Neutrophil (primary cell): ENCODE measurements around the gene GNRHR.

ENCODE experiments used
- H3K27ac ChIP-seq: fragments of 200-600 bp; sonication (generic); 2 replicates; pipeline ENCODE4 v1.5.1; 2016; ENCODE audit warnings: mild to moderate bottlenecking, moderate library complexity
- H3K27me3 ChIP-seq: fragments of 200-600 bp; sonication (generic); 2 replicates; pipeline ENCODE4 v1.6.0; 2016; ENCODE audit warnings: mild to moderate bottlenecking
- H3K36me3 ChIP-seq: fragments of 200-600 bp; sonication (generic); 2 replicates; pipeline ENCODE4 v1.5.1; 2017
- H3K4me1 ChIP-seq, 2 experiments: fragments of 200-600 bp in 1 of 2; sonication (generic) in 1 of 2; 1 replicate in 1 of 2; 2 replicates in 1 of 2; pipeline versions ENCODE4 v1.5.1 to v1.6.1; 2013 to 2016; ENCODE audit warnings: low read depth in 1 of 2, low read length in 1 of 2, mild to moderate bottlenecking in 1 of 2, moderate library complexity in 1 of 2; ENCODE audit not compliant: control insufficient read depth in 1 of 2, insufficient read depth in 1 of 2
- H3K4me3 ChIP-seq, 2 experiments: fragments of 200-600 bp in 1 of 2; sonication (generic) in 1 of 2; 1 replicate in 1 of 2; 2 replicates in 1 of 2; pipeline ENCODE4 v1.5.1; 2013 to 2016; ENCODE audit warnings: low read depth in 1 of 2, low read length in 1 of 2, mild to moderate bottlenecking in 1 of 2, moderate library complexity in 1 of 2
- H3K9me3 ChIP-seq: fragments of 200-600 bp; sonication (generic); 2 replicates; pipeline ENCODE4 v1.5.1; 2016
- TF ChIP-seq, protein P1 (sequence below): fragments of 200-600 bp; sonication (generic); IDR thresholded peaks from 2 replicates; pipeline ENCODE4 v1.5.1; 2016; ENCODE audit warnings: antibody characterized with exemption

GNRHR gene

DNA sequence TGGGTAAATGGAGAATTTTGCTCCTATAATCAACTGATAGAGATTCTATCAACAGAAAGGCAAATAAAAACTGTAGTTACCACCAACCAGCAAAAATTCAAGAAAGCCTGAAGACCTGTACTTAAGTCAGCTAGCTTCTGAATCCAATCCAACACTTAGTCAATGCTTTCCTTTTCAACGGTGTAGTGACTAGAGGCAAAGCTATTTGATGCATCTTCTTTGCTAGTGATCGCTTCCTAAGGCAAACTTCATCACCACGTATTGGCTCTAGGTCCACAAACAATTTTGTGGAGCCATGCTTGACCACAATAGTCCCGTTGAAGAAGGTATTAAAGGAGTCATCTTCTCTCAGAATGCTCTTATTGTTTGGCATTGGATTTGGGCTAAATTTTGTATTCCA is 28.2 kb downstream of the GNRHR start:
- H3K4me3 ChIP-seq = no peak overlapping the region
- no peaks in the 10 kb centered on the region for H3K9me3 ChIP-seq
- TF ChIP-seq, protein P1, sequence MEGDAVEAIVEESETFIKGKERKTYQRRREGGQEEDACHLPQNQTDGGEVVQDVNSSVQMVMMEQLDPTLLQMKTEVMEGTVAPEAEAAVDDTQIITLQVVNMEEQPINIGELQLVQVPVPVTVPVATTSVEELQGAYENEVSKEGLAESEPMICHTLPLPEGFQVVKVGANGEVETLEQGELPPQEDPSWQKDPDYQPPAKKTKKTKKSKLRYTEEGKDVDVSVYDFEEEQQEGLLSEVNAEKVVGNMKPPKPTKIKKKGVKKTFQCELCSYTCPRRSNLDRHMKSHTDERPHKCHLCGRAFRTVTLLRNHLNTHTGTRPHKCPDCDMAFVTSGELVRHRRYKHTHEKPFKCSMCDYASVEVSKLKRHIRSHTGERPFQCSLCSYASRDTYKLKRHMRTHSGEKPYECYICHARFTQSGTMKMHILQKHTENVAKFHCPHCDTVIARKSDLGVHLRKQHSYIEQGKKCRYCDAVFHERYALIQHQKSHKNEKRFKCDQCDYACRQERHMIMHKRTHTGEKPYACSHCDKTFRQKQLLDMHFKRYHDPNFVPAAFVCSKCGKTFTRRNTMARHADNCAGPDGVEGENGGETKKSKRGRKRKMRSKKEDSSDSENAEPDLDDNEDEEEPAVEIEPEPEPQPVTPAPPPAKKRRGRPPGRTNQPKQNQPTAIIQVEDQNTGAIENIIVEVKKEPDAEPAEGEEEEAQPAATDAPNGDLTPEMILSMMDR = no peak
- H3K4me1 ChIP-seq = peaks cover 0 to 7% of the 10 kb centered on the region in 2 experiments
- no peaks in the 10 kb centered on the region for H3K36me3 ChIP-seq
- no peak overlapping the region for H3K27ac ChIP-seq
- no peaks in the 10 kb centered on the region for H3K27me3 ChIP-seq

GRCh38 chr4:67725132-67725531 is 29.1 kb downstream of the GNRHR start:
- no peaks in the 10 kb centered on the region for H3K36me3 ChIP-seq
- H3K9me3 ChIP-seq = no peaks in the 10 kb centered on the region
- no peaks in the 10 kb centered on the region for H3K27me3 ChIP-seq
- TF ChIP-seq, protein P1 = no peak
- H3K4me1 ChIP-seq = peaks cover 0 to 7% of the 10 kb centered on the region in 2 experiments
- no peak overlapping the region for H3K4me3 ChIP-seq
- H3K27ac ChIP-seq = no peak overlapping the region

GRCh38 chr4:67723949-67724348 is 30.2 kb downstream of the GNRHR start:
- TF ChIP-seq, protein P1 = no peak
- Histone ChIP-seq H3K4me1 (peaks cover 0 to 7% of the 10 kb centered on the region in 2 experiments), H3K36me3 (no peaks in the 10 kb centered on the region), H3K27ac (no peak overlapping the region), H3K27me3 (no peaks in the 10 kb centered on the region), H3K9me3 (no peaks in the 10 kb centered on the region), H3K4me3 (no peak overlapping the region)

- Histone ChIP-seq H3K9me3 (no peaks in the 10 kb centered on the region), H3K27me3 (no peaks in the 10 kb centered on the region), H3K36me3 (no peaks in the 10 kb centered on the region), H3K4me1 (peaks cover 0 to 7% of the 10 kb centered on the region in 2 experiments), H3K4me3 (no peak overlapping the region), H3K27ac (no peak overlapping the region)
- TF ChIP-seq, protein P1 = no peak
These were observed 30.8 kb downstream of the GNRHR start for GRCh38 chr4:67723341-67723740.

DNA sequence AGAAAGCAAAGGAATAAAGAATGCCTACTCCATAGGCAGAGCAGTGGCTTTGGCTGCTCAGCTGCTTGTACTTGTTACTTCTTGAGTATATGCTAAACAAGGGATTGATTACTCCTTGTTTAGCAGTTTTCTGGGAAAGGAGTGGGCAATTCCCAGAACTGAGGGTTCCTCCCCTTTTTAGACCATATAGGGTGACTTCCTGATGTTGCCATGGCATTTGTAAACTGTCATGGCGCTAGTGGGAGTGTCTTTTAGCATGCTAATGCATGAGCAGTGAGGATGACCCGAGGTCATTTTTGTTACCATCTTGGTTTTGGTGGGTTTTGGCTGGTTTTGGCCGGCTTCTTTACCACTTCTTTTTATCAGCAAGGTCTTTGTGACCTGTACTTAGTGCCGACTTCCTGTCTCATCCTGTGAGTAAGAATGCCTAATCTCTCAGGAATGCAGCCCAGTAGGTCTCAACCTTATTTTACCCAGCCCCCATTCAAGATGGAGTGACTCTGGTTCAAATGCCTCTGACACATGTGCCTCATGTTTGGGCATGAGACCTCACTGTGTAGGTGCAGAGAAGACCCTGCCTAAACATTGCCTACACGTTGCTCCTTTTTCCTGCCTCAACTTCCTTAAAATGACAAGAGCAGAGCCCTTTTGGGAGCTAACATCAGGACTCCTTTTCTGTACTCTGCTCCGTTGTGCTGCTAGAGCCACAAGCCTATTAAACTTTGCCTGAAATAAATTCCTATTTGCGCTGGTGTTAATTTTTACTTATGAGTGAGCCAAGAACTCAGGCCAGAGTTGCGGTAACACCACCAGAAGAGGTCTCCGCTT is 32.2 kb downstream of the GNRHR start:
- Histone ChIP-seq H3K4me3 (no peak overlapping the region), H3K27me3 (no peaks in the 10 kb centered on the region), H3K36me3 (no peaks in the 10 kb centered on the region), H3K4me1 (peaks cover 0 to 3% of the 10 kb centered on the region in 2 experiments), H3K27ac (no peak overlapping the region), H3K9me3 (no peaks in the 10 kb centered on the region)
- TF ChIP-seq, protein P1 = no peak
